IPS-NIHi11 (cell line): ENCODE measurements around the gene PTCD1.
"Not testable (repeated sequence)": the region's sequence is repeated elsewhere in the genome, so short reads cannot be mapped to it uniquely, and the experiment has no call there.

Experiments
- DNase-seq: peaks from one replicate; pipeline ENCODE4 v3.0.0; 2012; ENCODE audit warnings: mixed read lengths, low spot score

Gene PTCD1

DNA sequence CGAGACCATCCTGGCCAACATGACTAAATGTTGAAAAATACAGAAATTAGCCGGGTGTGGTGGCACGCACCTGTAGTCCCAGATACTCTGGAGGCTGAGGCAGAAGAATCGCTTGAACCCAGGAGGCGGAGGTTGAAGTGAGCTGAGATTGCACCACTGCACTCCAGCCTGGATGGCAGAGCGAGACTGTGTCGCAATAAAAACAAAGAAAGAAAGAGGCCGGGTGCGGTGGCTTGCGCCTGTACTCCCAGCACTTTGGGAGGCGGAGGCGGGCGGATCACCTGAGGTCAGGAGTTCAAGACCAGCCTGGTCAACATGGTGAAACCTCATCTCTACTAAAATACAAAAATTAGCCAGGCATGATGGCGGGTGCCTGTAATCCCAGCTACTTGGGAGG, 51.4 kb downstream of the PTCD1 start:
- not testable (repeated sequence) for DNase-seq

DNA sequence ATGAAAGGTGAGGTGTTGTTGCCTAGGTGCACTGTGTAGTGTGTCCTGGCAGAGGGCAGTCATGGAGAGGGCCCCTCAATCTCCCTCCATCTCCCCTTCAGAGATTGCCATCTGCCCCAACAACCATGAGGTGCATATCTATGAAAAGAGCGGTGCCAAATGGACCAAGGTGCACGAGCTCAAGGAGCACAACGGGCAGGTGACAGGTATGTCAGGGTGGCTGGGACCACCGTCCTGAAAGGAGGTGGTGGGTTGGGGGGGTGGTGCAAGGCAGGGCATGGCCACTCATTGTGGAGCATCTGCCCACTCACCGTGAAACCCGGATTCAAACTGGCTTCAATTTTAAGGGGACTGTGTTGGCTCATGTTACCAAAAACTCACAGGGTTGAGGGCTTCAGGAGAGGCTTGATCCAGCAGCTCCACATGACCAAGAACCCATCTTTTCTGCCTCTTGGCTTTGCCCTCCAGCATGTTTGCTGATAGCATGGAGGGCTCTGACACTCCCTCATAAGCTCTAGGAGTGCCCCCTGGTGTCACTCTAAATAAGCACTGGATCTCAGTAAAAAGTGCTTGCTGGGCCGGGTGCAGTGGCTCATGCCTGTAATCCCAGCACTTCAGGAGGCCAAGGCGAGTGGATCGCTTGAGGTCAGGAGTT, 51.9 kb downstream of the PTCD1 start:
- DNase-seq, result no peak

DNA sequence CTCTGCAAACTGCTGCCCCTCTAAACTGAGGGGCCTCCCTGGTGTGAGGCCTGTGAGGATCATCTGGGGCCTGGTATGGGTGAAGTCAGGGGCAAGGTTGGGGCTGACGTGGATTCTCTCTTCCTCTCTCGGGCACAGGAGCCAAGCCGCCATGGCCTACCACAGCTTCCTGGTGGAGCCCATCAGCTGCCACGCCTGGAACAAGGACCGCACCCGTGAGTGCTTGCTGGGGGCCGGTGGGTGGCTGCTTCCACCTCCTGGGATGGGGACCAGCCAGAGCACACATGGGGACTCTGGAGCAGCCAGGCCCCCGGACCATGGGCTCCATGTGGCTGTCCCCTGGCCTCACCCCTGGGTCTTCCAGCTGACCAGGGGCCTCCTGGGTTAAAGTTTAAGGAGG, 53.0 kb downstream of the PTCD1 start:
- no peak for DNase-seq

DNA sequence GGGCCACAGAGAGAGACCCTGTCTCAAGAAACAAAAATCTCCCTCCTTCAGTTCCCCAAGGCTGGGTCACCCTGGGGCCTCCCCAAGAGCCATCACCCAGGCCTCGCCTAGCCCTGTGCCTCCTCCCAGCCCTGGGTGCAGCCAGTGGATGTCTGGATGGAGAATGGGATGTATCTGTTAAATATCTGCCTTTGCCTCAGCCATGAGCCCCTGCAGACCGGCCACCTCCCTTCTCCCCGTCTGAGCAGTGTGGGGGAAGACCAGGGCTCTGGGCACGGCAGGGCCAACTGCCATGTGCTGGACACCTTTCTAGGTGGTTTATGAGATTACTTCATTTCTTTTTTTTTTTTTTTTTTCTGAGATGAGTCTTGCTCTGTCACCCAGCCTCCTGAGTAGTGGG, 54.1 kb downstream of the PTCD1 start:
- DNase-seq, result no peak

DNA sequence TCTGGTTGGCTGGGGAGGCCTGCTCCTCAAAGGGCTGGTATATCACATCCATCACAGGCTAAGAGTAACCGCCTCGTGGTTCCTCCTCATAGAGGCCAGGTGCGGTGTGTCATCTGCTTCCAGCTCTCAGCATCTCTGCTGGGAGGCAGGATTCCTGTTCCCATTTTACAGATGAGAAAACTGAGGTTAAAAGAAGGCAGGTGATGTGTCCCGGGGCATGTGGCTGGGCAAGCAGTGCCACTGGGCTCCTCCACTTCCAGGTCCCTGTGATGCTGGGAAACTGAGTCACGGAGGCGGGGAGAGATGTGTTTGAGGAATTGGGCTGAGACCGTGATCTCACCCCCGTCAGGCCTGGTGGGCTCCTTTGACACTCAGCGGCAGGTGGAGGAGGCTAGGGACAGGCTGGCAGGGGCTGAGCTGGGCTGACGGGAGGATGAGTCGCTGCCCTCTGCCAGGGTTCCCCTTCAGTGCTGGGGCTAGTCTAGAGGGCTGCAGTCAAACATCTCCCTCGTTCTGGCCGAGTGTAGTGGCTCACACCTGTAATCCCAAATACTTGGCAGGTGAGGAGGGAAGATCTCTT, 54.7 kb downstream of the PTCD1 start:
- no peak for DNase-seq

DNA sequence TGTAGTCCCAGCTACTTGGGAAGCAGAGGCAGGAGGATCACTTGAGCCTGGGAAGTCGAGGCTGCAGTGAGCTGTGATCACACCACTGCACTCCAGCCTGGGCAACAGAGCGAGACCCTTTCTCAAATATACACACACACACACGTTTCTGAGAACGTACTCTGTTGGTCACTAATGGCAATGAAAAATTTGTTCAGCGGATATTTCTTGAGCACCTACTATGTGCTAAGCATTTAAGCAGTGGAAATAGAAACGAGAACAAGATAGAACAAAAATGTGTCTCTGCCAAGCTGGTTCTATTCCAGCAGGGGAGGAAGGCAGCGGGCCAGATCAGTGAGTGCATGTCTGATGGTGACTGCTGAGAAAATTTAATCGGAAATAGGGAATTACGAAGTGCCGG, 55.4 kb downstream of the PTCD1 start:
- no peak for DNase-seq

DNA sequence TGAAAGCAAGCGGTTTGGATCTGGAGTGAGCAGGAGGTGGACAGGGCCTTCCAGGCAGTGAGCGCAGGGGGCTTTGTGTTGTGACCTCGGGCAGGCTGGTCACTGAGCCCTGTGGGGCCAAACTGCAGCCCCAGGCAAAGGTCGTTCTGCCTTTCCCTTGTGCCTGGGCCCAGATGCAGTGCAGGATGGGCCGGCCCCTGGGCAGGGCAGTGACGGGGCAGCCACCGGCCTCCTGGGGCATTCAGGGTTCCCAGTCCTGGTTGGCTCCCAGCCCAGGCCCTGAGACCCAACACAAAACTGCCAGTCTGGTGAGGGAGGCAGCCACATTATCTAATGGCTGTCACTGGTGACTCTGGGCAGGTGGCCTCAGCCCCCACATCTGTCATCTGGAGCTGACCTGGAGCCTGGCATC, 56.9 kb downstream of the PTCD1 start:
- DNase-seq, result no peak

DNA sequence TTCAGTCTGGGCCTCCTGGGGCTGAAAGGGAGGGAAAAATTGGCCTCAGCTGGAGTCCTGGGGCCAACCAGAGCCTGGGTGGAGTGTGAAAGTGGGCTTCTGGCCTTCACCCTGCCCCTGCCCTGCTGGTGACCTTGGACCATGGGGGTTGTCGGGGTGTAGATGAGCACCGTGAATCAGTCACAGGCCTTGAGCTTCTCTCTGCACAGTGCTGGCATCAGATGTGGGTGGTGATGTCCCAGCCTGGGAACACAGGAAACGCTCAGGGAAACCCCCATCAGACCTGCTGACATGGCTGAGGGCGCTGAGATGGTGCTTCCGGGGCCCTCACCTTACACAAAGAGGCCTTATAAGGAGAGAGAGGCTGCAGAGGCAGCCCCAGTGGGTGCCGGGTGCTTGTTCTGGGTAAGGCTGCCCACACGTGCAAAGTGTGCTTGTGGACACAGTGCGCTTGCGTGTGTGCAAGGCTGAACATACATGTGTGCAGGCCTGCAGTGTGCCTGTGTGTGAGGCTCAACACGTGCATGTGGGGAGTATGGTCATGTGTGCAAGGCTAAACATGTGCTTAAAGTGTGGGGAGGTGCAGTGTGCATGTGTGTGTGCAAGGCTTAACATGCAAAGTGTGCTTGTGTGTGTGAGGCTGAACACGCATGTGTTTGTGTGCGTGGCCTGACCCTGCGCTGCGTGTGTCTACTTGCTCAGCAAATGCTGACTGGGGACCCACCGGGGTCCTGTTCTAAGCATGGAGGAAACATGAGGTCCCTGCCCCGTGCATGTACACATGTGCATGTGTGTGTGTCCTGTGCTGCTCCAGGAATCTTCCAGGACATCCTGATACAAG, 57.6 kb downstream of the PTCD1 start:
- no peak for DNase-seq

DNA sequence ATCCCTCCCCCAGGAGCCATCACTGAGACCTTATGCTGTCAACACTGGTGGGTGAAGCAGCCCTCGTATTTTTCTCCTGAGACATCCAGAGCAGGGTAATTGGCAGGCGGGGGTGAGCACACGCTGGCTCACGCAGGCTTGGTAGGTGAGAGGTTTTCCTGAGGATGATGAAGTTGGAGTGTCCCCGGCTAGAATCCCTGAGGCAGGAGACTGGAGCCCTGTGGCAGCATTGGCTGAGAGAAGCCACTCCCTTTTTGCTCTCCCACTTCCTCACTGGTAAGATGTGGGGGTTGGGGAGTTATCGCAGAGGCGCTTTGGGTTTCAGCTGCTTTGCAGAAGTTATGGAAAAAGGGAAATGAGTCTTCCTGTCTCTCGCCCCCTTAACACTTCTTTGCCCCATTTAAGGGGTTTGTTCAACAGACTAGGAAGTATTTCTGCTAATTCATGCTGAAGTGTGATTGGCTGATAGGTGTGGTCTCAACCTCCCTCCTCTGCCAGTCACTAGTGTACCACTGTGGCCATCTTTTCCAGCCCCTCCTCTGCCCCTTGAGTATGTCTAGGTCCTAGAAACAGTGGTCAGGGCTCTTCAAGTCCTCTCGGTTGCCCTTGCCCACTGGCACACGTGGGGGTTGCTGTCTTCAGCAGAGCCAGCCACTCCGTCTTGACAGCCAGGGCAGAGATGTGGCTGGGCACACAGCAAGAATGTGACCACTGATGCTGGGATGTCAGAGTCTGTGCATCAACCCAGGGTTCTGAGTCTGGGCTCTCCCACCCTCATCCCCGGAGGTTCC, 58.4 kb downstream of the PTCD1 start:
- no peak for DNase-seq

DNA sequence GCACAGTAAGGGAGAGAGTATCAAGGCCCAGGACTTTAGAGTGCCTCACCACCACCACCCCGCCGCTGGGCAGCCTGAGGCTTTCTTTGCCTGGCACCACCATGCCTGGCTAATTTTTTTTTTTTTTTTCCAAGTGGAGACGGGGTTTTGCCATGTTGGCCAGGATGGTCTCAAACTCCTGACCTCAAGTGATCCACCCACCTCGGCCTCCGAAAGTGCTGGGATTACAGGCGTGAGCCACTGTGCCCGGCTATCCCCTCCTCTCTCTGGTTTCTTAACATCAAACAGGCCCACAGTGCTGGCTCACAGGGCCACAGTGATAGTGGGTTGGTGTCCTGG, 58.9 kb downstream of the PTCD1 start:
- not testable (repeated sequence) for DNase-seq

DNA sequence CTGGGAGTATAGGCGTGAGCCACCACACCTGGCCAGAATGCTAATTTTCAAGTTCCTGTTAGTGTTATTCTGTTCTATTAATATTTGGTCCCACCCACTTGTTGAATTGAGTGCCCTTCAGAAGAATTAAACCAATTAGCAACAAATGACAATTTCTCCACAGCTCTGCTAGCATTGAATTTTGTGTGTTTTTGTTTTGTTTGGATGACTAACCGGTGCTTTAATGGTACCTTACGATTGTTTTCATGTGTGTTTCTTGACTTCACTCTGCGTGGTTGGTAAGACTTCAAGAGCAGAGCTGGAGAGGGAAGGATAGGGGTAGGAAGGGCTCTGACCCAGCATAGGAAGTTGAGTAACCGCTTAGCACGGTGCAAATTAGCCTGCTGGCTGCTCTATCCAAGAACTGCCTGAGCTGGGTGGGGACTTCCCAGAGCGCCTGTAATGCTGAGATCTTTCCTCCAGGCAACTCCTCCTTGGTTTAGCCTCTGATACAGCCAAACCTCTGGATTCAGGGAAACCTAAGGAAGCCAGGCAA, 59.5 kb downstream of the PTCD1 start:
- DNase-seq, result no peak

DNA sequence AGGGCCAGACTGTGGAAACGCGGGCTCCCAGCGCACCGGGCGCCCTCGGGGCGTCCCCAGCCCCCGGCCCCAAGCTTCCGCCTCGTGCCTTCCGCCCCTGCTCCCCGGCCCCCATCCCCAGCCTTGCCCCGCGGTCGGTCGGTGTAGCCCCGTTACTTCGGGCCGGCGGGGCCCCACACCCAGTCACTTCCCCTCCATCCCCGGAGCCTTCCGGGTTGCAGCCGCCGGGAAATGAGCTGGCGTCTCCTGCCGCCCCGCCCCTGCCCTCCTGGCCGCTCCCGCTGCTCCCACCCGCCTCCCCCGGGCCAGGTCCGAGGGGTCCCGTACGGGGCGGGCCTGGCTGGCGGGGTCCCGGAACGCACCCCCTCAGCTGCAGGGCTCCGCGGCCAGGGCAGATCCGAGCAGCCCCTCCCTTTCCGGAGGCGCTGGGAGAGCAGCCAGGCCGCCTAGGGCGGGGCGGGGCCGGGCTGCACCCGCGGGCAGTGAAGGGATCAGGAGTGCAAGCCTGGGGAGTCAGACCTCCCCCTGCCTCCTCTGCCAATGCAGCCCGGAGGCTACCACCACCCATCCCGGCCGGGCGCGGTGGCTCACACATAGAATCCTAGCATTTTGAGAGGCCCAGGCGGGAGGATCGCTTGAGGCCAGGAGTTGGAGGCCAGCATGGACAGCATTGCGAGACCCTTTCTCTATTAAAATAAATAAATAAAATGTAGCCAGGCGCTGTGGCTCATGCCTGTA, 63.4 kb downstream of the PTCD1 start:
- DNase-seq, result peak; percentile 88

DNA sequence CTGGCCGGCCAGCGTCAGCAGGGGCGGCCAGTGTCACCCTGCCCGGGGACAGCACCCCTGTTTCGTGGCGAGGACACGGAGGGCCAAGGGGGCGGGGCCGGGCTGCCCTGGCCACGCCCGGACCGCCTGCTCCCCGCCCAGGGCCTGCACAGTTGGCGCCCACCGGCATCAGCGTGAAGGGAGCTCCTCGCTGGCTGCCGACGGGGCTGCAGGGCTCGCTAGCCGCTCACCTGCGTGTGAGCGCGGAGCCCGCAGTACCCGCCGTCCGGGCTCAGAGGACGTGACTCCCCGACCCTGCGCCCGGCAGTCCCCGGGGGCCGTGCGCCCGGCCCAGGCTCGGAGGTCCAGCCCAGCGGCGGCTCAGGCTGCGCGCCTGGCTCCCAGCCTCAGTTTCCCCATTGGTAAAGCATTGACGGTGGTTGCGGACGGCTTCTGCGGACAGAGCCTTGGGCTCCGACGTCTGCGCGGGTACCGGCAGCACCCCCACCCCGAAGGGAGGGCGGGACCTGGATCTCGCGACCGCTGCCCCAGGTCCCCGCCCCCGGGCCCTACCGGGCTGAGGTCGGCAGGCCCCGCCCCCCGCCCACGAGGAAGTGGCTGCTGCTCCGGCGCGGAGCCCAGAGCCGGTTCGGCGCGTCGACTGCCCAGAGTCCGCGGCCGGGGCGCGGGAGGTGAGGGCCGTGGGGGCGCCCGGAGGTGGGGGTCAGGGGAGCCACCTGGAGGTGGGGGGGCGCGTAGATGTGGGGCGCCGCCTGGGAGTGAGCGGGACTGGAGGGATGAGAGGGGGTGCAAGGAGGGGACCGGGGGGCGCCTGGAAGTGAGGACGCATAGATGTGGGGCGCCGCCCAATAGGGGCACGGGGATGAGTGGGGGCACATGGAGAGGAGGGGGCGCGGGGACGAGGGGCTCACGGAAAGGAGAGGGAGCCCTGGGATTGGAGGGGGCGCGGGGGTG, 64.2 kb downstream of the PTCD1 start, which contains the start of gene ARPC1B:
TSS of gene ARPC1B (plus strand) at position 620 of the 954 bp plus-strand sequence. CDS start 10,985 bp downstream, outside the sequence.
- DNase-seq, result peak; percentile 97

DNA sequence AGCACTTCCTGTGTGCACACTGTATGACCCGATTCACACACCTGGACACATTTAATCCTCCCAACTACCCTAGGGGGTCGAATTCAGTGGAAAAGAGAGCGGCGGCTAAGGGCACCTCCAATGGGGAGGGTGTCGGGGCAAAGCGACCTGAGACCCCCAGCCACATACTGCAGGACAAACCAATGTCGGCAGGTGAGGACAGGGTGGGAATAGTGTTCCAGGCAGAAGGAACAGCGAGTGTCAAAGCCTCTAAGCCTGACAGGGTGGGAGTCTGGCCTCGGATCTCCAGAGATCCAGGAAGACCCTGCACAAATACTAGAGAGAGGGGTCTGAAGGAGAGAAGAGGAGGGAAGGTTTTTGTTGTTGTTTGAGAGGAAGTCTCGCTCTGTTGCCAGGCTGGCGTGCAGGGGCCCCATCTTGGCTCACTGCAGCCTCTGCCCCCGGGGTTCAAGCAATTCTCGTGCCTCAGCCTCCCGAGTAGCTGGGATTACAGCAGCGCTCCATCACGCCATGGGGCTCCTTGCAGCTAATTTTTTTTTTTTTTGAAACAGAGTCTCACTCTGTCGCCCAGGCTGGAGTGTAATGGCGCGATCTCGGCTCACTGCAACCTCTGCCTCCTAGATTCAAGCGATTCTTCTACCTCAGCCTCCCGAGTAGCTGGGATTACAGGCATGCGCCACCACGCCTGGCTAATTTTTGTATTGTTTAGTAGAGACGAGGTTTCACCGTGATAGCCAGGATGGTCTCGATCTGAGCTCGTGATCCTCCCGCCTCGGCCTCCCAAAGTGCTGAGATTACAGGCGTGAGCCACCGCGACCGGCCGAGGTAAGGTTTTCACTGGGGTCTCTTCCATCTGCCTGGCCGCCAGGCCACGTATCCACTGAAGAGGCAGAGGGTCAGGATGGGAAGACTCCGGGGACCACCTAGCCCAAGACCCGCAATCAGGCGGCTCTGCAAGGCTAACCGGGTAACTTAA, 65.2 kb downstream of the PTCD1 start:
- no peak for DNase-seq

DNA sequence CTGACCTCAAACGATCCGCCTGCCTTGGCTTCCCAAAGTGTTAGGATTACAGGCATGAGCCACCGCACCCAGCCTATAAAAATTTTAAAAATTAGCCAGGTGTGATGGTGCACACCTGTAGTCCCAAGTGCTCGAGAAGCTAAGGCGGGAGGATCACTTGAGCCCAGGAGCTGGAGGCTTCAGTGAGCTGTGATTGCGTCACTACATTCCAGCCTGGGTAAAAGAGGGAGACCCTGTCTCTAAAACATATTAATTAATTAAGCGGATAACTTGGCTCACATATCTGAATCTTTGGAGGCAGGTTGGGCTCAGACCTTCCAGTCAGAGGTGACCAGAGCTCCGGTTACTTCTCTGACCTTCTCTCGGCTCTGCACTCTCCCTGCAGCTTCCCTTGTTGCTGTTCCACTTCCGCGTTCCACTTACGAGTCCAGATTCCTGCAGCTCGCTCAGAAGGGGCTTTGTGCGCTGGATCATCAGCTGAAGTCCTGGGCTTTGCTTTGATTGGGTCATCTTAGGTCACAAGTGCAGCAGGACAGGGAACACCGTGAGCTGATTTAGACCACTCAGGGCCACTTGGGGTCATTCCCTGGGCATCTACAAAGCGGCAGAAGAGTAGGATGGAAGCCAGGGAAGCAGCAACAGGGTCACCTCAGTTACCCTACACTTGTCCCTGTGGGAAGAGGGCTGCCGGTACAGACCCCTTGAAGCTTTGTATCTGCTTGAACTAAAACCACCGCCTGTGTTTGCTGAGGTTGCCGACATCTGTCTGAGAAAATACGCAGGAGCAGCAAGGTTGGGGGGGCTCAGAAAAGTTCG, 66.1 kb downstream of the PTCD1 start:
- DNase-seq, result no peak

DNA sequence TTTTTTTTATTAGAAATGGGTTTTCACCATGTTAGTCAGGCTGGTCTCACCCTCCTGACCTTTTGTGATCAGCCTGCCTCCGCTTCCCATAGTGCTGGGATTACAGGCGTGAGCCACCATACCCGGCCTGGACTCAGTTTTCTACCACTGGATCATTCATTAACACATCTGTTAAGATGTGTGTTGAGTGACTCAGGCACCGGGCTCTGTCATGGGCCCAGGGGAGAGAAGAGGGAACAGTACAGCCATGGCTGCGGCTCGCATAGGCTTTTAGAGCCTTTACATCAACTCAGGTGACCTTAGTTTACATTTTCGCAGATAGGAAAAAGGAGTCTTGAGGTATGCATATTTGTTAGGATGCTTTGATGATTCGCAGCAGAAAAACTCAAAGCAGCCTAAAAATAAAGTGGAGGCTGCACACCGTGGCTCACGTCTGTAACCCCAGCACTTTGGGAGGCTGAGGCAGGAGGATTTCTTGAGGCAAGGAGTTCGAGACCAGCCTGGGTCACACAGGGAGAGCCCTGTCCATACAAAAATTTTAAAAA, 67.2 kb downstream of the PTCD1 start:
- no peak for DNase-seq

DNA sequence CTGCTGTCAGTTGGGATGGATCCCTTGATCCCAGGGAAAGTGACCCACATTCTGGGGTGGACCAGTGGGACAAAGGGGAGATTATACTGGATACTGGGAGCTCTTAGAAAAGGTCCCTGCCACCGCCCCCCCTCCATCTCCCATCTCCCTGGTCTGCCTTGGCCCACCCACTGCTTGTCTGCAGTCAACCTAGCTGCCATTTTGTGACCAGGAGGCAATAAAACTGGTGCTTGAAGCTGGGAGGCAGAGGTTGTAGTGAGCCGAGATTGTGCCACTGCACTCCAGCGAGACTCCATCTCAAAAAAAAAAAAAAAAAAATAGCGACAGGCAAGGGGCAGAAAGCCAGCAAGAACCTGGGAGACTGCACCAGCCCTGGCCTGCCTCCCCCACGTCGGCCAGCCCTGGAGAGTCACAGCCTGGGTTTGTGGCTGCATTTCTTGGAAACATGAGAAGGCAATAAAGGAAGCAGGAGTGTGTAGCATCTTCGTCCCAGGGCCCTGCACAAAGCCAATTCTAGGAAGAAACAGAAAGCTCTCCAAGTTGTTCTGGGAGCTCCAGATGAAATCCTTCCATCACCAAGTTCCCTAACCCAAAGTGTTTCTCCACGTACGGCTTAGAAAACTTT, 68.7 kb downstream of the PTCD1 start:
- DNase-seq, result no peak
